ENCODE results near the gene HAND2. TPM values are rescaled to one million over a fixed set of nuclear protein-coding genes. Genes with fewer than 3 reads are reported as not detected.

The HAND2 gene
- total RNA-seq = 10 to 100 TPM in 4 of 9 donors, 1 to 10 TPM in 2, under 1 TPM in 3; 0.11 to 44.9 (median 4.2) TPM
- polyA plus RNA-seq = 10 to 100 TPM; 12.6 to 56.1 (median 43.6) TPM
- long read RNA-seq, donor 1 = 0 reads
- long read RNA-seq, donor 2, partial matches to known transcripts = 0 of 1 reads
- long read RNA-seq, donor 2, other reads (novel, unspliced or antisense) = 0 of 1 reads
- long read RNA-seq, donor 3, partial matches to known transcripts = 0 of 2 reads
- long read RNA-seq, donor 3, other reads (novel, unspliced or antisense) = 0 of 2 reads
- long read RNA-seq, donor 4 = 0 reads
- long read RNA-seq, donor 5 = 0 reads
- long read RNA-seq, donor 6, transcript HAND2-201 (2 exons, 2,780 nt) = major isoform, 11 of 20 reads
- long read RNA-seq, donor 6, partial matches to known transcripts = 0 of 20 reads
- long read RNA-seq, donor 6, other reads (novel, unspliced or antisense) = 9 of 20 reads
- long read RNA-seq, donor 7 = 0 reads
- long read RNA-seq, donor 8 = 0 reads
- long read RNA-seq, donor 9 = 0 reads
- long read RNA-seq, donor 10, transcript HAND2-201 (2 exons, 2,780 nt) = major isoform, 6 of 6 reads
- long read RNA-seq, donor 10, partial matches to known transcripts = 0 of 6 reads
- long read RNA-seq, donor 10, other reads (novel, unspliced or antisense) = 0 of 6 reads

GRCh38 chr4:173529477-173530325 lies at the start of gene HAND2:
HAND2 (minus strand) TSS chr4:173530229; CDS start chr4:173529289, 940 bp downstream.
- Histone ChIP-seq H3K4me3 (peak within 1 kb of the TSS in 1 of 4 donors; percentile 37), H3K27ac (peak within 1 kb of the TSS in 1 of 5 donors; percentile 68), H3K36me3 (replicated peaks in 1 of 2) (no peaks in the 10 kb centered on the region), H3K9me3 (replicated peaks in 1 of 3) (no peaks in the 10 kb centered on the region), H3K4me1 (replicated peaks in 1 of 2) (peaks cover 0 to 6% of the 10 kb centered on the region in 2 donors), H3K27me3 (peaks cover 63% of the 10 kb centered on the region)
- TF ChIP-seq POLR2A (IDR thresholded peaks at IDR 0.05) = peak; percentile 40 to 78
- TF ChIP-seq, protein P1, sequence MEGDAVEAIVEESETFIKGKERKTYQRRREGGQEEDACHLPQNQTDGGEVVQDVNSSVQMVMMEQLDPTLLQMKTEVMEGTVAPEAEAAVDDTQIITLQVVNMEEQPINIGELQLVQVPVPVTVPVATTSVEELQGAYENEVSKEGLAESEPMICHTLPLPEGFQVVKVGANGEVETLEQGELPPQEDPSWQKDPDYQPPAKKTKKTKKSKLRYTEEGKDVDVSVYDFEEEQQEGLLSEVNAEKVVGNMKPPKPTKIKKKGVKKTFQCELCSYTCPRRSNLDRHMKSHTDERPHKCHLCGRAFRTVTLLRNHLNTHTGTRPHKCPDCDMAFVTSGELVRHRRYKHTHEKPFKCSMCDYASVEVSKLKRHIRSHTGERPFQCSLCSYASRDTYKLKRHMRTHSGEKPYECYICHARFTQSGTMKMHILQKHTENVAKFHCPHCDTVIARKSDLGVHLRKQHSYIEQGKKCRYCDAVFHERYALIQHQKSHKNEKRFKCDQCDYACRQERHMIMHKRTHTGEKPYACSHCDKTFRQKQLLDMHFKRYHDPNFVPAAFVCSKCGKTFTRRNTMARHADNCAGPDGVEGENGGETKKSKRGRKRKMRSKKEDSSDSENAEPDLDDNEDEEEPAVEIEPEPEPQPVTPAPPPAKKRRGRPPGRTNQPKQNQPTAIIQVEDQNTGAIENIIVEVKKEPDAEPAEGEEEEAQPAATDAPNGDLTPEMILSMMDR (IDR thresholded peaks at IDR 0.05) = no peak
- intact Hi-C loops (cut with DNase I) = no loop called here
- WGBS, 4 donors = 1 to 3% (median 1%) methylated on average over 24 to 81 of the region's 81 CpGs
- DNase-seq = peak in 1 of 7 donors; percentile 93

- Histone ChIP-seq H3K36me3 (replicated peaks in 1 of 2) (no peaks in the 10 kb centered on the region), H3K4me3 (no peak overlapping the region), H3K9me3 (replicated peaks in 1 of 3) (no peaks in the 10 kb centered on the region), H3K27me3 (no peaks in the 10 kb centered on the region), H3K4me1 (replicated peaks in 1 of 2) (no peaks in the 10 kb centered on the region), H3K27ac (no peak overlapping the region)
- intact Hi-C loops (cut with DNase I) = no loop called here
- no peak for TF ChIP-seq POLR2A (IDR thresholded peaks at IDR 0.05)
- TF ChIP-seq, protein P1 (IDR thresholded peaks at IDR 0.05) = no peak
- 43 to 63% (median 50%) methylated on average over 7 of the region's 7 CpGs for WGBS, 4 donors
- DNase-seq = no peak
These were observed 48.9 kb upstream of the HAND2 start for GRCh38 chr4:173578956-173579355.

GRCh38 chr4:173577963-173578362 lies 47.9 kb upstream of the HAND2 start:
- no peaks in the 10 kb centered on the region for H3K4me1 ChIP-seq (replicated peaks in 1 of 2)
- WGBS, 4 donors = 59 to 70% (median 64%) methylated on average over 5 of the region's 5 CpGs
- intact Hi-C loops (cut with DNase I) = no loop called here
- no peak for DNase-seq
- TF ChIP-seq POLR2A (IDR thresholded peaks at IDR 0.05) = no peak
- TF ChIP-seq, protein P1 (IDR thresholded peaks at IDR 0.05) = no peak
- H3K4me3 ChIP-seq = no peak overlapping the region
- H3K9me3 ChIP-seq (replicated peaks in 1 of 3) = no peaks in the 10 kb centered on the region
- no peak overlapping the region for H3K27ac ChIP-seq
- no peaks in the 10 kb centered on the region for H3K36me3 ChIP-seq (replicated peaks in 1 of 2)
- H3K27me3 ChIP-seq = no peaks in the 10 kb centered on the region

Measured in adrenal gland (tissue), 19 donors.